Neural cell (in vitro differentiated cells): ENCODE results near the gene MECP2. TPM values are rescaled to one million over a fixed set of nuclear protein-coding genes. Genes with fewer than 3 reads are reported as not detected.

Experiments
- H2AFZ ChIP-seq: fragments of 200-600, 300-800 bp; sonication (generic), shearing (Covaris generic); 2 replicates; pipeline ENCODE4 v1.6.0; 2014; ENCODE audit warnings: low read depth, mild to moderate bottlenecking, antibody characterized with exemption, low read length, moderate library complexity
- H3F3A ChIP-seq: fragments of 200-600 bp; shearing (Covaris generic); 2 replicates; pipeline ENCODE4 v1.6.1; 2016; ENCODE audit warnings: mild to moderate bottlenecking, moderate library complexity, mixed read lengths, antibody characterized with exemption, low read length; ENCODE audit not compliant: insufficient read depth, poor library complexity, severe bottlenecking
- H3K27ac ChIP-seq: fragments of 200-600, 300-800 bp; sonication (generic), shearing (Covaris generic); 2 replicates; pipeline ENCODE4 v1.5.1; 2014; ENCODE audit warnings: mild to moderate bottlenecking, low read length, moderate library complexity
- H3K27me3 ChIP-seq: fragments of 300-800, 200-600 bp; sonication (generic), shearing (Covaris generic); 2 replicates; pipeline ENCODE4 v1.6.0; 2014; ENCODE audit warnings: mild to moderate bottlenecking, low read depth, low read length, moderate library complexity; ENCODE audit not compliant: insufficient read depth
- H3K36me3 ChIP-seq: fragments of 300-800, 200-600 bp; sonication (generic), shearing (Covaris generic); 2 replicates; pipeline ENCODE4 v1.5.1; 2014; ENCODE audit warnings: mild to moderate bottlenecking, antibody characterized with exemption, low read length, moderate library complexity; ENCODE audit not compliant: insufficient read depth
- H3K4me2 ChIP-seq: fragments of 300-800, 200-600 bp; sonication (generic), shearing (Covaris generic); 2 replicates; pipeline ENCODE4 v1.6.0; 2014; ENCODE audit warnings: mild to moderate bottlenecking, low read length
- H3K4me3 ChIP-seq: fragments of 300-800, 200-600 bp; sonication (generic), shearing (Covaris generic); 2 replicates; pipeline ENCODE4 v1.5.1; 2014; ENCODE audit warnings: mild to moderate bottlenecking, low read length, moderate library complexity
- H3K79me2 ChIP-seq: fragments of 200-600 bp; shearing (Covaris generic); replicated peaks from 2 replicates; pipeline ENCODE4 v1.6.0; 2014; ENCODE audit warnings: mild to moderate bottlenecking, low read length, moderate library complexity; ENCODE audit not compliant: insufficient read depth
- H3K9ac ChIP-seq: fragments of 300-800, 200-600 bp; sonication (generic), shearing (Covaris generic); 2 replicates; pipeline ENCODE4 v1.6.1; 2016; ENCODE audit warnings: mild to moderate bottlenecking, low read length, mixed read lengths
- H3K9me2 ChIP-seq: fragments of 200-600 bp; shearing (Covaris generic); 2 replicates; pipeline ENCODE4 v1.6.1; 2016; ENCODE audit warnings: mild to moderate bottlenecking, low read length, mixed read lengths; ENCODE audit not compliant: insufficient read depth
- H3K9me3 ChIP-seq: fragments of 200-600, 300-800 bp; sonication (generic), shearing (Covaris generic); 2 replicates; pipeline ENCODE4 v1.6.1; 2016; ENCODE audit warnings: mild to moderate bottlenecking, mixed run types, low read length, moderate library complexity, mixed read lengths
- H4K20me1 ChIP-seq: fragments of 200-600 bp; shearing (Covaris generic); 2 replicates; pipeline ENCODE4 v1.6.1; 2016; ENCODE audit warnings: mild to moderate bottlenecking, mixed run types; ENCODE audit not compliant: insufficient read depth
- CTCF ChIP-seq: fragments of 450-650 bp; IDR thresholded peaks from 2 replicates; pipeline ENCODE4 v1.5.1; 2014; ENCODE audit warnings: antibody characterized with exemption, mild to moderate bottlenecking, moderate library complexity; ENCODE audit not compliant: poor library complexity, severe bottlenecking
- EP300 ChIP-seq: fragments of 450-650 bp; conservative IDR thresholded peaks from 2 replicates; pipeline ENCODE4 v1.6.1; 2014; ENCODE audit warnings: antibody characterized with exemption, mild to moderate bottlenecking, moderate library complexity; ENCODE audit not compliant: poor library complexity, severe bottlenecking
- EZH2 ChIP-seq: fragments of 200-600, 300-800 bp; shearing (Covaris generic), sonication (generic); IDR thresholded peaks from 2 replicates; pipeline ENCODE4 v1.6.1; 2014; ENCODE audit warnings: antibody characterized with exemption, low read length, borderline replicate concordance, mild to moderate bottlenecking; ENCODE audit not compliant: insufficient read depth, poor library complexity, severe bottlenecking
- MXI1 ChIP-seq: fragments of 450-650 bp; conservative IDR thresholded peaks from 2 replicates; pipeline ENCODE4 v1.6.1; 2014; ENCODE audit warnings: antibody characterized with exemption, mild to moderate bottlenecking; ENCODE audit not compliant: poor library complexity, severe bottlenecking
- POLR2AphosphoS5 ChIP-seq: IDR thresholded peaks from 2 replicates; pipeline ENCODE4 v1.6.1; 2012
- RAD21 ChIP-seq: fragments of 450-650 bp; conservative IDR thresholded peaks from 2 replicates; pipeline ENCODE4 v1.6.1; 2014; ENCODE audit warnings: antibody characterized with exemption, mild to moderate bottlenecking, moderate library complexity
- REST ChIP-seq: IDR thresholded peaks from 2 replicates; pipeline ENCODE4 v1.6.1; 2012; ENCODE audit warnings: borderline replicate concordance
- SMC3 ChIP-seq: fragments of 450-650 bp; conservative IDR thresholded peaks from 2 replicates; pipeline ENCODE4 v1.6.1; 2014; ENCODE audit warnings: antibody characterized with exemption, mild to moderate bottlenecking, moderate library complexity; ENCODE audit not compliant: poor library complexity
- TAF1 ChIP-seq: IDR thresholded peaks from 2 replicates; pipeline ENCODE4 v1.6.1; 2012; ENCODE audit warnings: low read depth
- polyA plus RNA-seq: library from polyadenylated mRNA; depleted of rRNA; stranded (reverse); fragments of >200 nt; gene quantifications from 2 replicates; pipeline ENCODE4 v1.2.3, GENCODE V29; 2014

MECP2 gene
- polyA plus RNA-seq, 1 donor from 2014 or later = 14.5 TPM

GRCh38 chrX:154136627-154137161, 39.2 kb upstream of the MECP2 start:
- H4K20me1 ChIP-seq = no peaks in the 10 kb centered on the region
- TF ChIP-seq RAD21 (peak; percentile 71), CTCF (peak; percentile 82), REST (no peak), SMC3 (peak; percentile 76)
- H3K4me2 ChIP-seq = no peak overlapping the region
- no peak overlapping the region for H2AFZ ChIP-seq
- H3K9me3 ChIP-seq = no peaks in the 10 kb centered on the region
- peak overlapping the region; percentile 48 for H3K4me3 ChIP-seq
- no peak overlapping the region for H3K9ac ChIP-seq
- H3K9me2 ChIP-seq = no peaks in the 10 kb centered on the region
- H3K79me2 ChIP-seq = no peaks in the 10 kb centered on the region
- no peaks in the 10 kb centered on the region for H3K27me3 ChIP-seq
- H3F3A ChIP-seq = no peaks in the 10 kb centered on the region
- no peak overlapping the region for H3K27ac ChIP-seq
- H3K36me3 ChIP-seq = no peaks in the 10 kb centered on the region

GRCh38 chrX:154135458-154136229, 38.1 kb upstream of the MECP2 start:
- no peaks in the 10 kb centered on the region for H4K20me1 ChIP-seq
- no peaks in the 10 kb centered on the region for H3K79me2 ChIP-seq
- no peaks in the 10 kb centered on the region for H3K9me2 ChIP-seq
- H3K9me3 ChIP-seq = no peaks in the 10 kb centered on the region
- H3K27ac ChIP-seq = no peak overlapping the region
- no peak for TF ChIP-seq EZH2
- TF ChIP-seq POLR2AphosphoS5 = no peak
- no peak for TF ChIP-seq RAD21
- TF ChIP-seq CTCF = no peak
- TF ChIP-seq EP300 = no peak
- TF ChIP-seq SMC3 = no peak
- TF ChIP-seq REST = no peak
- no peak for TF ChIP-seq MXI1
- no peak for TF ChIP-seq TAF1
- no peaks in the 10 kb centered on the region for H3F3A ChIP-seq
- no peaks in the 10 kb centered on the region for H3K36me3 ChIP-seq
- no peaks in the 10 kb centered on the region for H3K27me3 ChIP-seq
- no peak overlapping the region for H3K9ac ChIP-seq
- H3K4me3 ChIP-seq = no peak overlapping the region
- no peak overlapping the region for H3K4me2 ChIP-seq
- no peak overlapping the region for H2AFZ ChIP-seq
